Measurements from ENCODE around the gene TPCN1.
A peak's percentile ranks its signal among the peaks of the same experiment; 100 is the strongest.

Gene TPCN1

GRCh38 chr12:113252494-113252893, 31.2 kb downstream of the TPCN1 start:
- Histone ChIP-seq H3K4ac (ENCODE audit: low read depth in 1 of 2, low read length in 2 of 2) (no peak overlapping the region), H2AFZ (ENCODE audit: low read depth, low read length) (no peak overlapping the region), H3K23ac (ENCODE audit: low read length in 2 of 2) (no peak overlapping the region), H2BK12ac (ENCODE audit: low read length in 2 of 2) (no peak overlapping the region), H3K4me3 (ENCODE audit: insufficient read depth in 1 of 2, low read depth in 1 of 2, low read length in 2 of 2) (no peak overlapping the region), H3K79me1 (replicated peaks; ENCODE audit: low read length, poor library complexity, severe bottlenecking) (peaks cover 18% of the 10 kb centered on the region), H3K36me3 (ENCODE audit: control insufficient read depth in 1 of 2, insufficient read depth in 2 of 2, low read depth in 1 of 2, low read length in 2 of 2) (peaks cover 36 to 40% of the 10 kb centered on the region in 2 experiments), H4K8ac (ENCODE audit: low read length) (no peak overlapping the region), H4K91ac (ENCODE audit: low read length) (no peak overlapping the region), H3K27ac (ENCODE audit: low read length, poor library complexity, severe bottlenecking) (no peak overlapping the region), H2BK120ac (ENCODE audit: low read depth, low read length) (no peak overlapping the region), H2BK15ac (ENCODE audit: low read depth, poor library complexity, severe bottlenecking) (no peak overlapping the region), H3K9me3 (ENCODE audit: control insufficient read depth, low read length) (peaks cover 11% of the 10 kb centered on the region), H2BK5ac (ENCODE audit: low read depth, low read length, poor library complexity, severe bottlenecking) (peak overlapping the region; percentile 12), H3K4me2 (ENCODE audit: low read length, poor library complexity, severe bottlenecking) (no peak overlapping the region), H3K18ac (ENCODE audit: low read depth in 1 of 2, low read length in 2 of 2) (no peak overlapping the region), H3K14ac (ENCODE audit: low read length in 2 of 2) (no peak overlapping the region), H3K4me1 (ENCODE audit: control insufficient read depth, insufficient read depth, low read depth, low read length) (peaks cover 2% of the 10 kb centered on the region), H3K27me3 (ENCODE audit: control insufficient read depth in 1 of 2, insufficient read depth in 1 of 2, low read length in 2 of 2) (no peaks in the 10 kb centered on the region), H2AK5ac (ENCODE audit: low read length, severe bottlenecking) (peak overlapping the region; percentile 18), H3K9ac (ENCODE audit: low read length) (no peak overlapping the region)
- DNase-seq, result no peak
- 94% methylated on average over 10 of the region's 10 CpGs for WGBS

- H2AFZ ChIP-seq (ENCODE audit: low read depth, low read length), result no peak overlapping the region
- no peak overlapping the region for H2BK15ac ChIP-seq (ENCODE audit: low read depth, poor library complexity, severe bottlenecking)
- H4K8ac ChIP-seq (ENCODE audit: low read length), result no peak overlapping the region
- no peaks in the 10 kb centered on the region for H3K4me1 ChIP-seq (ENCODE audit: control insufficient read depth, insufficient read depth, low read depth, low read length)
- no peak for DNase-seq
- H3K27ac ChIP-seq (ENCODE audit: low read length, poor library complexity, severe bottlenecking), result no peak overlapping the region
- no peak overlapping the region for H3K14ac ChIP-seq (ENCODE audit: low read length in 2 of 2)
- peaks cover 32 to 38% of the 10 kb centered on the region in 2 experiments for H3K36me3 ChIP-seq (ENCODE audit: control insufficient read depth in 1 of 2, insufficient read depth in 2 of 2, low read depth in 1 of 2, low read length in 2 of 2)
- peaks cover 11% of the 10 kb centered on the region for H3K9me3 ChIP-seq (ENCODE audit: control insufficient read depth, low read length)
- no peak overlapping the region for H4K91ac ChIP-seq (ENCODE audit: low read length)
- no peak overlapping the region for H3K9ac ChIP-seq (ENCODE audit: low read length)
- no peak overlapping the region for H3K4ac ChIP-seq (ENCODE audit: low read depth in 1 of 2, low read length in 2 of 2)
- 93% methylated on average over 3 of the region's 5 CpGs for WGBS
- H3K4me2 ChIP-seq (ENCODE audit: low read length, poor library complexity, severe bottlenecking), result no peak overlapping the region
- no peak overlapping the region for H3K18ac ChIP-seq (ENCODE audit: low read depth in 1 of 2, low read length in 2 of 2)
- no peak overlapping the region for H2BK120ac ChIP-seq (ENCODE audit: low read depth, low read length)
- H3K27me3 ChIP-seq (ENCODE audit: control insufficient read depth in 1 of 2, insufficient read depth in 1 of 2, low read length in 2 of 2), result no peaks in the 10 kb centered on the region
- no peak overlapping the region for H2AK5ac ChIP-seq (ENCODE audit: low read length, severe bottlenecking)
- no peak overlapping the region for H3K23ac ChIP-seq (ENCODE audit: low read length in 2 of 2)
- no peak overlapping the region for H3K4me3 ChIP-seq (ENCODE audit: insufficient read depth in 1 of 2, low read depth in 1 of 2, low read length in 2 of 2)
- H2BK12ac ChIP-seq (ENCODE audit: low read length in 2 of 2), result no peak overlapping the region
- H2BK5ac ChIP-seq (ENCODE audit: low read depth, low read length, poor library complexity, severe bottlenecking), result no peak overlapping the region
- H3K79me1 ChIP-seq (replicated peaks; ENCODE audit: low read length, poor library complexity, severe bottlenecking), result peaks cover 14% of the 10 kb centered on the region
Measured at GRCh38 chr12:113253532-113254285, 32.4 kb downstream of the TPCN1 start.

- no peaks in the 10 kb centered on the region for H3K27me3 ChIP-seq (ENCODE audit: control insufficient read depth in 1 of 2, insufficient read depth in 1 of 2, low read length in 2 of 2)
- H3K27ac ChIP-seq (ENCODE audit: low read length, poor library complexity, severe bottlenecking), result no peak overlapping the region
- no peak overlapping the region for H2BK12ac ChIP-seq (ENCODE audit: low read length in 2 of 2)
- H3K9ac ChIP-seq (ENCODE audit: low read length), result no peak overlapping the region
- no peak overlapping the region for H3K14ac ChIP-seq (ENCODE audit: low read length in 2 of 2)
- WGBS, result 100% methylated on average over 2 of the region's 4 CpGs
- H3K9me3 ChIP-seq (ENCODE audit: control insufficient read depth, low read length), result peaks cover 11% of the 10 kb centered on the region
- H3K36me3 ChIP-seq (ENCODE audit: control insufficient read depth in 1 of 2, insufficient read depth in 2 of 2, low read depth in 1 of 2, low read length in 2 of 2), result peaks cover 26 to 37% of the 10 kb centered on the region in 2 experiments
- H2BK120ac ChIP-seq (ENCODE audit: low read depth, low read length), result no peak overlapping the region
- H3K79me1 ChIP-seq (replicated peaks; ENCODE audit: low read length, poor library complexity, severe bottlenecking), result peaks cover 8% of the 10 kb centered on the region
- no peak overlapping the region for H2AK5ac ChIP-seq (ENCODE audit: low read length, severe bottlenecking)
- no peak overlapping the region for H2AFZ ChIP-seq (ENCODE audit: low read depth, low read length)
- no peaks in the 10 kb centered on the region for H3K4me1 ChIP-seq (ENCODE audit: control insufficient read depth, insufficient read depth, low read depth, low read length)
- no peak overlapping the region for H3K18ac ChIP-seq (ENCODE audit: low read depth in 1 of 2, low read length in 2 of 2)
- no peak for DNase-seq
- no peak overlapping the region for H4K8ac ChIP-seq (ENCODE audit: low read length)
- H3K23ac ChIP-seq (ENCODE audit: low read length in 2 of 2), result no peak overlapping the region
- no peak overlapping the region for H2BK15ac ChIP-seq (ENCODE audit: low read depth, poor library complexity, severe bottlenecking)
- no peak overlapping the region for H3K4me2 ChIP-seq (ENCODE audit: low read length, poor library complexity, severe bottlenecking)
- H3K4ac ChIP-seq (ENCODE audit: low read depth in 1 of 2, low read length in 2 of 2), result no peak overlapping the region
- no peak overlapping the region for H2BK5ac ChIP-seq (ENCODE audit: low read depth, low read length, poor library complexity, severe bottlenecking)
- H4K91ac ChIP-seq (ENCODE audit: low read length), result no peak overlapping the region
- no peak overlapping the region for H3K4me3 ChIP-seq (ENCODE audit: insufficient read depth in 1 of 2, low read depth in 1 of 2, low read length in 2 of 2)
Measured at GRCh38 chr12:113254298-113254697, 33.0 kb downstream of the TPCN1 start.

GRCh38 chr12:113257564-113257963, 36.3 kb downstream of the TPCN1 start:
- H3K4me3 ChIP-seq (ENCODE audit: insufficient read depth in 1 of 2, low read depth in 1 of 2, low read length in 2 of 2), result no peak overlapping the region
- H3K36me3 ChIP-seq (ENCODE audit: control insufficient read depth in 1 of 2, insufficient read depth in 2 of 2, low read depth in 1 of 2, low read length in 2 of 2), result peaks cover 2 to 29% of the 10 kb centered on the region in 2 experiments
- H3K79me1 ChIP-seq (replicated peaks; ENCODE audit: low read length, poor library complexity, severe bottlenecking), result peaks cover 1% of the 10 kb centered on the region
- H2AFZ ChIP-seq (ENCODE audit: low read depth, low read length), result no peak overlapping the region
- H2AK5ac ChIP-seq (ENCODE audit: low read length, severe bottlenecking), result no peak overlapping the region
- no peak overlapping the region for H2BK15ac ChIP-seq (ENCODE audit: low read depth, poor library complexity, severe bottlenecking)
- DNase-seq, result no peak
- H3K4me1 ChIP-seq (ENCODE audit: control insufficient read depth, insufficient read depth, low read depth, low read length), result peaks cover 11% of the 10 kb centered on the region
- H2BK120ac ChIP-seq (ENCODE audit: low read depth, low read length), result no peak overlapping the region
- H3K23ac ChIP-seq (ENCODE audit: low read length in 2 of 2), result no peak overlapping the region
- H3K4me2 ChIP-seq (ENCODE audit: low read length, poor library complexity, severe bottlenecking), result no peak overlapping the region
- peaks cover 11% of the 10 kb centered on the region for H3K9me3 ChIP-seq (ENCODE audit: control insufficient read depth, low read length)
- H2BK12ac ChIP-seq (ENCODE audit: low read length in 2 of 2), result no peak overlapping the region
- no peak overlapping the region for H3K27ac ChIP-seq (ENCODE audit: low read length, poor library complexity, severe bottlenecking)
- no peak overlapping the region for H3K9ac ChIP-seq (ENCODE audit: low read length)
- no peak overlapping the region for H3K4ac ChIP-seq (ENCODE audit: low read depth in 1 of 2, low read length in 2 of 2)
- no peak overlapping the region for H4K8ac ChIP-seq (ENCODE audit: low read length)
- no peaks in the 10 kb centered on the region for H3K27me3 ChIP-seq (ENCODE audit: control insufficient read depth in 1 of 2, insufficient read depth in 1 of 2, low read length in 2 of 2)
- no peak overlapping the region for H4K91ac ChIP-seq (ENCODE audit: low read length)
- H3K14ac ChIP-seq (ENCODE audit: low read length in 2 of 2), result no peak overlapping the region
- no peak overlapping the region for H3K18ac ChIP-seq (ENCODE audit: low read depth in 1 of 2, low read length in 2 of 2)
- no peak overlapping the region for H2BK5ac ChIP-seq (ENCODE audit: low read depth, low read length, poor library complexity, severe bottlenecking)

Measured in mesenchymal stem cell (in vitro differentiated cells and primary cell).